Left lung (tissue), 10 donors: ENCODE data around the gene ZNF629. TPM values are rescaled to one million over a fixed set of nuclear protein-coding genes. Genes with fewer than 3 reads are reported as not detected.

ENCODE experiments used
- ATAC-seq: fragments of 200-7000 bp; cut with Tn5 transposase; one replicate; pipeline ENCODE4 v1.9.1; 2020; ENCODE audit warnings: moderate library complexity
- DNase-seq, 4 donors: peaks; one replicate each; pipeline ENCODE4 v3.0.0-alpha.2; 2013 to 2020
- H3K27ac ChIP-seq, 2 donors: fragments of 200-600 bp; sonication (generic) in 1 of 2; one replicate each; pipeline versions ENCODE4 v1.5.0 to v1.8.0; 2020 to 2021
- H3K27me3 ChIP-seq, 2 donors: fragments of 200-600 bp; sonication (generic) in 1 of 2; one replicate each; pipeline versions ENCODE4 v1.5.0 to v1.8.0; 2020 to 2021
- H3K36me3 ChIP-seq, 2 donors: fragments of 200-600 bp; sonication (generic) in 1 of 2; one replicate each; pipeline versions ENCODE4 v1.5.0 to v1.8.0; 2020 to 2021
- H3K4me1 ChIP-seq, 2 donors: fragments of 200-600 bp; one replicate each; pipeline ENCODE4 v1.8.0; 2021
- H3K4me3 ChIP-seq, 2 donors: fragments of 200-600 bp; sonication (generic) in 1 of 2; one replicate each; pipeline versions ENCODE4 v1.5.0 to v1.8.0; 2020 to 2021; ENCODE audit warnings: mild to moderate bottlenecking in 1 of 2
- H3K9me3 ChIP-seq, 2 donors: fragments of 200-600 bp; sonication (generic) in 1 of 2; one replicate each; pipeline versions ENCODE4 v1.5.0 to v1.8.0; 2020 to 2021
- intact Hi-C, 2 donors: fragments of 100-400 bp; cut with DNase I; formaldehyde crosslinking; loops; one replicate each; pipeline versions ENCODE4 v1.11.2 to v1.14.2; 2022
- polyA plus RNA-seq, 6 donors: library from polyadenylated mRNA; unstranded; fragments of 120-200 nt; gene quantifications; one replicate each; pipeline ENCODE4 v1.2.1, GENCODE V29; 2013; ENCODE audit not compliant: insufficient read length in 6 of 6
- total RNA-seq, 2 donors: library from RNA; stranded (reverse); fragmentation: NEBNext Ultra II Directional; extraction: Animal tissue kit (Norgen Biotek cat#: 25700); gene quantifications; one replicate each; pipeline ENCODE4 v1.2.1, GENCODE V29; 2021
- TF ChIP-seq, protein P1 (sequence below), 2 donors: fragments of 200-600 bp; sonication (generic) in 1 of 2; IDR thresholded peaks; one replicate each; pipeline versions ENCODE4 v1.5.0 to v1.8.0; 2021; ENCODE audit warnings: antibody characterized with exemption in 2 of 2
- donor health status: DM: no; HTN: yes; CAD: no.
- donor health status: DM: no; HTN: no; CAD: no.

The ZNF629 gene
- total and polyA plus RNA-seq, 8 donors, result 12.3 to 22.8 (median 19.0) TPM

DNA sequence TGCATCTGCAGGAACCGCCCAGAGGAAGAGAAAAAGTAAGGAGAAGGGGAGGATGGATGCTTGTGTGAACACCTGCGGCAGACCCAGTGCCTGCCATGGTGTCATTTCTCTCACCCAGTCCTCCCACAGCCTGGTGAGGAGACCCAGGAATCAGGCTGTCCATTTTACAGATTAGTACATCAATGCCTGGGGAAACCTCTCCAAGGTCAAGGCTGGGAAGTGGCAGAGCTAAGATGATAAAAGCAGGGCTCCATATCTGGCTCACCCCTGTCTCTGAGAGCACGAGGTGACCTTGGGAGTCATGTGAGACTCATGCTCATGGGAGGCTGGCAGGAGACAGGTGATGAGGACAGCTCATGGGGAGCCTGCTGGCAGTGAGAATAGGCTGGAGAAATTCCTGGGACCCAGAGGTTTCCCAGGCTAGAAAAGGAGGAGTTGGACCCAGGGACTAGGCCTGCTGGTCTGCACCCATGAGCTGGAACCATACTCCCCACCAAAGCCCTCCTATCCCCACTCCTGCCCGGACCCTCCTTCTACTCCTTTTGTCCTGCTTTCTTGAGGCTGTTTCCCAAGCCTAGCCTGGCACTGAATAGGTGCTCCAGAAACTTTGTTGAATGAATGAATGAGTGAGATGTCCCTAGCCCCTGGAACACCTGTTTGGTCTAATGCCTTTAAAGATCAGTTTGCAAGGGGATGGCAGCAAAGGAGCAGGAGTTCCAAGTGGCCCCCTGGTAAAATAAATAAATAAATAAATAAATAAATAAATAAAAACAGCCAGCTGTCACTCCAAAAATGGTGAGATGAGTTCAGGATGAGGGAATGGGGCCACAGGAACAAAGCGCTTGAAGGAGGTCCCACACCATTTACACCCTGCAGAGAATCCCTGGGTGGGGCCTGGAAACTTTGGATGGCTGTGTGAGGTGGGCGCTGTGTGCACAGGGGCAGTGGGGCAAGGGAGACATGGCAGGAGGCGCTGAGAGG is 1.6 kb downstream of the ZNF629 start:
- H3K4me3 ChIP-seq, result peak overlapping the region; percentile 79 to 86
- intact Hi-C loops, result no loop called here
- peaks cover 0 to 31% of the 10 kb centered on the region in 2 donors for H3K36me3 ChIP-seq
- peaks cover 0 to 44% of the 10 kb centered on the region in 2 donors for H3K4me1 ChIP-seq
- TF ChIP-seq, protein P1, sequence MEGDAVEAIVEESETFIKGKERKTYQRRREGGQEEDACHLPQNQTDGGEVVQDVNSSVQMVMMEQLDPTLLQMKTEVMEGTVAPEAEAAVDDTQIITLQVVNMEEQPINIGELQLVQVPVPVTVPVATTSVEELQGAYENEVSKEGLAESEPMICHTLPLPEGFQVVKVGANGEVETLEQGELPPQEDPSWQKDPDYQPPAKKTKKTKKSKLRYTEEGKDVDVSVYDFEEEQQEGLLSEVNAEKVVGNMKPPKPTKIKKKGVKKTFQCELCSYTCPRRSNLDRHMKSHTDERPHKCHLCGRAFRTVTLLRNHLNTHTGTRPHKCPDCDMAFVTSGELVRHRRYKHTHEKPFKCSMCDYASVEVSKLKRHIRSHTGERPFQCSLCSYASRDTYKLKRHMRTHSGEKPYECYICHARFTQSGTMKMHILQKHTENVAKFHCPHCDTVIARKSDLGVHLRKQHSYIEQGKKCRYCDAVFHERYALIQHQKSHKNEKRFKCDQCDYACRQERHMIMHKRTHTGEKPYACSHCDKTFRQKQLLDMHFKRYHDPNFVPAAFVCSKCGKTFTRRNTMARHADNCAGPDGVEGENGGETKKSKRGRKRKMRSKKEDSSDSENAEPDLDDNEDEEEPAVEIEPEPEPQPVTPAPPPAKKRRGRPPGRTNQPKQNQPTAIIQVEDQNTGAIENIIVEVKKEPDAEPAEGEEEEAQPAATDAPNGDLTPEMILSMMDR (IDR thresholded peaks at IDR 0.05), result no peak
- no peaks in the 10 kb centered on the region for H3K9me3 ChIP-seq
- no peaks in the 10 kb centered on the region for H3K27me3 ChIP-seq
- no peak for ATAC-seq
- no peak for DNase-seq
- no peak overlapping the region for H3K27ac ChIP-seq

DNA sequence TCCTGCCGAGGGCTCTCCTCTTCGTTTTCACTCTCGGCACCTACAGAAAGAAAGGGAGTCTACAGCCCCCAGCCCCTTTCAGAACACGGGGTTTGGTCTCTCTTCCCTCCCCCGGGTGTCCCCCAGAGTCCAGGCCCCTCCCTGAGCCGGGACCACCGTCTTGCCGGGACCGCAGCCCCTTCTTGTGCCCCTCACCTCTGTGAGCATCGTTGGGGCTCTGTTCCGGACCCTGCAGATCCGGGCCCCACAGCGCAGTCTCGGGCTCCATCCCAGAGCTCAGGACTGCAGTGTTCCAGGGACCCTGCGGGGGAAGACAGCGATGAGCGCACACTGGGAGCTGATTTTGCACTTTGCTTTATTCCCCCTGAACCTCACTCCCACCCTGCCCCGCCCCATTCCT is 2.8 kb downstream of the ZNF629 start:
- intact Hi-C loops, result no loop called here
- DNase-seq (no peak), ATAC-seq (no peak)
- Histone ChIP-seq H3K36me3 (peaks cover 0 to 31% of the 10 kb centered on the region in 2 donors), H3K27ac (no peak overlapping the region), H3K27me3 (no peaks in the 10 kb centered on the region), H3K9me3 (no peaks in the 10 kb centered on the region), H3K4me1 (peaks cover 0 to 48% of the 10 kb centered on the region in 2 donors), H3K4me3 (no peak overlapping the region)
- TF ChIP-seq, protein P1 (IDR thresholded peaks at IDR 0.05), result no peak

DNA sequence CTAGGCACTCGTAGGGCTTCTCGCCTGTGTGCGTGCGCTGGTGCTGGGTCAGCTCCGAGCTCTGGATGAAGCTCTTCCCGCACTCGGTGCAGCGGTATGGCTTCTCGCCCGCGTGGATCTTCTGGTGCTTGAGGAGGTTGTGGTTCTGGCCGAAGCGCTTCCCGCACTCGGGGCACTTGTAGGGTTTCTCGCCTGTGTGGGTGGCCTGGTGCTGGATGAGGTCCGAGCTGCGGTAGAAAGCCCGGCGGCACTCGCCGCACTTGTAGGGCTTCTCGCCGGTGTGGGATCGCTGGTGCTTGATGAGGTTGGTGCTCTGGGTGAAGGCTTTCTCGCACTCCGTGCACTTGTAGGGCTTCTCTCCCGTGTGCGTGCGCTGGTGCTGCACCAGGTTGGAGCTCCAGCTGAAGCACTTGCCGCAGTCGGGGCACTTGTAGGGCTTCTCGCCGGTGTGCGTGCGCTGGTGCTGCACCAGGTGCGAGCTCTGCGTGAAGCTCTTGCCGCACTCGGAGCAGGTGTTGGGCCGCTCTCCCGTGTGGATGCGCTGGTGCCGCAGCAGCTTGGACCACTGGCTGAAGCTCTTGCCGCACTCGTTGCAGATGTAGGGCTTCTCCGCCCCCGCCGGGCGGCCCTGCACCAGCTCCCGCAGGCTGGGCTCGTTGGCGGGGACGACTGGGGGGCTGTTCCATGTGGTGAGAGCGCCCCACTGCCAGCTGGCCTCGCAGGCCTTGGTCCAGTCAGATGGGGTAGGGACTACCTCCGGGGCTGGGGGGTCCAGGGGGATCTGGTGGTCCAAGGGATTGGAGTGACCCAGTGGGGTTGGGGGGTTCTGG is 3.5 kb downstream of the ZNF629 start:
- no peaks in the 10 kb centered on the region for H3K27me3 ChIP-seq
- TF ChIP-seq, protein P1 (IDR thresholded peaks at IDR 0.05), result no peak
- intact Hi-C loops, result no loop called here

DNA sequence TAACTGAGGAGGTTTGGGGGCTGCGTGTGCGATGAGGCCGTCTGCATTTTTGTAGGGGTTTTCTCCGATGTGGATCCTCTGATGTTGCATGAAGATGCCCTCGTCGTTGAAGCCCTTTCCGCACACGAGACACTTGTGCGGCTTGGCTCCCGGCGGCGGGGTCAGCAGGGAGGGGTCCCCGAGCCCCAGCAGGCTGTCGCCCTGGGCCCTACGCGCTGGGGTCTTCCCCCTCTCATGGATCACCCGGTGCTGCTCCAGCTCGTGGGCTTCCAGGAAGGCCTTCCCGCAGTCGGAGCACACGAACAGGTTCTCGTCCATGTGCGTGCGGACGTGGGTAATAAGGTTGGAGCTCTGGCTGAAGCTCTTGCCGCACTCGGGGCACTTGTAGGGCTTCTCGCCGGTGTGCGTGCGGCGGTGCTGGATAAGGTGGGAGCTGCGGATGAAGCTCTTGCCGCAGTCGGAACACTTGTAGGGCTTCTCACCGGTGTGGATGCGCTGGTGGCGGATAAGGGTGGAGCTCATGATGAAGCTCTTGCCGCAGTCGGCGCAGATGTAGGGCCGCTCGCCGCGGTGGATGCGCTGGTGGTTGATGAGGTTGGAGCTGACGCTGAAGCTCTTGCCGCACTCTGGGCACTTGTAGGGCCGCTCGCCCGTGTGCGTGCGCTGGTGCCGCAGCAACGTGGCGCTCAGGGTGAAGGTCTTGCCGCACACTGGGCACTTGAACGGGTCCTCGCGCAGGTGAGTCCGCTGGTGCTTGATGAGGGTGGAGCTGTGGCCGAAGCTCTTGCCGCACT is 4.3 kb downstream of the ZNF629 start:
- no peak for ATAC-seq
- intact Hi-C loops, result no loop called here
- H3K36me3 ChIP-seq, result peaks cover 0 to 31% of the 10 kb centered on the region in 2 donors

More for the DNA sequence above, 3.5 kb downstream of the ZNF629 start:
- ATAC-seq (no peak), DNase-seq (no peak)
- Histone ChIP-seq H3K4me3 (no peak overlapping the region), H3K27ac (no peak overlapping the region), H3K4me1 (peaks cover 0 to 46% of the 10 kb centered on the region in 2 donors), H3K9me3 (no peaks in the 10 kb centered on the region), H3K36me3 (peaks cover 0 to 31% of the 10 kb centered on the region in 2 donors)

More for the DNA sequence above, 4.3 kb downstream of the ZNF629 start:
- TF ChIP-seq, protein P1 (IDR thresholded peaks at IDR 0.05), result no peak
- Histone ChIP-seq H3K9me3 (no peaks in the 10 kb centered on the region), H3K27me3 (no peaks in the 10 kb centered on the region), H3K4me1 (peaks cover 0 to 38% of the 10 kb centered on the region in 2 donors), H3K4me3 (no peak overlapping the region), H3K27ac (no peak overlapping the region)
- no peak for DNase-seq
